H1 (cell line): Measurements from ENCODE around the gene CBLN3. TPM values are rescaled to one million over a fixed set of nuclear protein-coding genes. Genes with fewer than 3 reads are reported as not detected.

Experiments used
- CBX8 ChIP-seq: fragments of 300-800, 300-1000 bp; sonication (generic); IDR thresholded peaks from 2 replicates; pipeline ENCODE4 v1.7.1; 2016; ENCODE audit warnings: low read depth, low read length, borderline replicate concordance
- GTF2F1 ChIP-seq: IDR thresholded peaks from 2 replicates; pipeline ENCODE4 v1.6.1; 2012; ENCODE audit warnings: low read depth, low read length, improper control_type of control experiment, borderline replicate concordance
- polyA plus RNA-seq, 7 experiments: library from polyadenylated mRNA; depleted of rRNA in 3 of 7; stranded (reverse) in 5 of 7; unstranded in 2 of 7; fragments of >200 nt in 5 of 7; fragments of 200-250 nt in 2 of 7; gene quantifications; 1 replicate in 5 of 7; 2 replicates in 1 of 7; 4 replicates in 1 of 7; pipeline versions ENCODE4 v1.2.1 to v1.2.3, GENCODE V29; 2011 to 2013; ENCODE audit warnings: missing spikeins in 2 of 7, mixed read lengths in 2 of 7
- total RNA-seq: library from RNA; stranded (reverse); fragmentation: NEBNext Ultra II Directional; extraction: Animal tissue kit (Norgen Biotek cat#: 25700); gene quantifications from 2 replicates; pipeline ENCODE4 v1.2.1, GENCODE V29; 2021

The CBLN3 gene
- total and polyA plus RNA-seq, 2 of the 8 experiments (the other 6 are each of a cell fraction or from before 2014, with no cell fraction given): 0.54 to 1.00 TPM

DNA sequence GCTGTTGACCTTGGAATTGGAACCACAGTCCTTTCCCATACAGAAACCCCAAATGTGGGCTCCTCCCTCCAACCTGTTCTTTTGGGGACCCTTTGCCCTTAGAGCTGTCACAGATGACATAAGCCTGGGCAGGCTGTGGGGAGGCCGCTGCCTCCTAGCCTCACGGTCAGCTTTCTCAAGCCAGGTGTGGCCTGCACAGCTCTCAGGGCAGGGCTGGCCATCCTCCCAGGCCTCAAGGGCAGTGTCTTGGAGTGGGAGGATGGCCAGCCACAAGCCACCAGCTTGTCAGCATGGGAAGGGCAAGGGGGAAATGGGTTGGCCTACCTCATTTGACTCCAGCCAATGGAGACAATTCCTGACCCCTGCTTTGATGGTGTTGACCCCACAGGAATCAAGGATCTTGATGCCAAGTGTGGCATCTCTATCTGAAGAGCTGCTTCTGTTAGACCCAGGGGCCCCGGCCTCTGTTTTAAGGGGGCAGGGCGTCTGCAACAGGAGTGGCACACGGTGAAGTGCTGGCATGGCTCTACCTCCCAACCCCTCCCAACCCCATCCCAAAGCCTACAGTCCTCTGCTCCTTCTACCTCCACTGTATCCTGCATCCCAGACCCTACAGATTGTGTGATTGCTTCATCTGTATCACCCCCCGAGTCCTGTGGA lies 11.5 kb downstream of the CBLN3 start (continued):
- TF ChIP-seq CBX8 (no peak), GTF2F1 (no peak)
